Measurements from ENCODE around the gene RAB3C. TPM values are rescaled to one million over a fixed set of nuclear protein-coding genes. Genes with fewer than 3 reads are reported as not detected.

The RAB3C gene
- polyA plus RNA-seq, 1 donor (not counting 4 experiments of a cell fraction or from before 2014, with no cell fraction given), result not detected

DNA sequence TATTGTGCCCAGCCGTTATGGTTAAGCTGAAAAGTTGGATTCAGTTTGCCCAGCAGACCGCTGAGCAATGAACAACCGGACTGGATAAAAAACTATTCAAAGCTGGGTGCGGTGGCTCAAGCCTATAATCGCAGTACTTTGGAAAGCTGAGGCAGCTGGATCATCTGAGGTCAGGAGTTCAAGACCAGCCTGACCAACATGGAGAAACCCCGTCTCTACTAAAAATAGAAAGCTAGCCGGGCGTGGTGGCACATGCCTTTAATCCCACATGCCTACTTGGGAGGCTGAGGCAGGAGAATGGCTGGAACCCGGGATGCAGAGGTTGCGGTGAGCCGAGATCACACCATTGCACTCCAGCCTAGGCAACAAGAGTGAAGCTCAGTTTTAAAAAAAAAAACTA lies 318.4 kb downstream of the RAB3C start:
- no peaks in the 10 kb centered on the region for H4K20me1 ChIP-seq (ENCODE audit: control insufficient read depth, extremely low read depth, insufficient read depth, low read length)
- no peak overlapping the region for H2AFZ ChIP-seq (ENCODE audit: control insufficient read depth, low read length)
- H3K9me1 ChIP-seq (ENCODE audit: control insufficient read depth, extremely low read depth, insufficient read depth, low read length), result no peaks in the 10 kb centered on the region
- DNase-seq (ENCODE audit: low read depth, low spot score), result no peak
- H3K4me1 ChIP-seq (ENCODE audit: control insufficient read depth, extremely low read depth, insufficient read depth, low read length), result no peaks in the 10 kb centered on the region
- H3K36me3 ChIP-seq (ENCODE audit: control insufficient read depth in 2 of 2, extremely low read depth in 1 of 2, insufficient read depth in 2 of 2, low read length in 2 of 2), result no peaks in the 10 kb centered on the region
- no peak for FAIRE-seq
- no peaks in the 10 kb centered on the region for H3K27me3 ChIP-seq (ENCODE audit: control insufficient read depth, extremely low read depth, insufficient read depth, low read length)
- H3K9ac ChIP-seq (ENCODE audit: control insufficient read depth, extremely low read depth, insufficient read depth, low read length), result no peak overlapping the region
- TF ChIP-seq, protein P1, sequence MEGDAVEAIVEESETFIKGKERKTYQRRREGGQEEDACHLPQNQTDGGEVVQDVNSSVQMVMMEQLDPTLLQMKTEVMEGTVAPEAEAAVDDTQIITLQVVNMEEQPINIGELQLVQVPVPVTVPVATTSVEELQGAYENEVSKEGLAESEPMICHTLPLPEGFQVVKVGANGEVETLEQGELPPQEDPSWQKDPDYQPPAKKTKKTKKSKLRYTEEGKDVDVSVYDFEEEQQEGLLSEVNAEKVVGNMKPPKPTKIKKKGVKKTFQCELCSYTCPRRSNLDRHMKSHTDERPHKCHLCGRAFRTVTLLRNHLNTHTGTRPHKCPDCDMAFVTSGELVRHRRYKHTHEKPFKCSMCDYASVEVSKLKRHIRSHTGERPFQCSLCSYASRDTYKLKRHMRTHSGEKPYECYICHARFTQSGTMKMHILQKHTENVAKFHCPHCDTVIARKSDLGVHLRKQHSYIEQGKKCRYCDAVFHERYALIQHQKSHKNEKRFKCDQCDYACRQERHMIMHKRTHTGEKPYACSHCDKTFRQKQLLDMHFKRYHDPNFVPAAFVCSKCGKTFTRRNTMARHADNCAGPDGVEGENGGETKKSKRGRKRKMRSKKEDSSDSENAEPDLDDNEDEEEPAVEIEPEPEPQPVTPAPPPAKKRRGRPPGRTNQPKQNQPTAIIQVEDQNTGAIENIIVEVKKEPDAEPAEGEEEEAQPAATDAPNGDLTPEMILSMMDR (optimal IDR thresholded peaks at IDR 0.05 in 1 of 3, IDR thresholded peaks at IDR 0.05 in 1 of 3, conservative IDR thresholded peaks at IDR 0.05 in 1 of 3; ENCODE audit: extremely low read depth in 1 of 3, insufficient read depth in 2 of 3, low read length in 3 of 3), result no peak
- no peak for TF ChIP-seq EZH2 (IDR thresholded peaks at IDR 0.05; ENCODE audit: low read length)
- no peak overlapping the region for H3K4me3 ChIP-seq (ENCODE audit: control insufficient read depth in 2 of 3, extremely low read depth in 1 of 3, insufficient read depth in 2 of 3, low read depth in 1 of 3, low read length in 3 of 3)
- H3K27ac ChIP-seq (ENCODE audit: control insufficient read depth, insufficient read depth, low read length), result no peak overlapping the region
- dilution Hi-C loops (cut with MboI; ENCODE audit: extremely low pct_ligation_motif_present, low sequenced_read_pairs), result no loop called here
- H3K79me2 ChIP-seq (ENCODE audit: control insufficient read depth, insufficient read depth, low read length), result no peaks in the 10 kb centered on the region
- H3K9me3 ChIP-seq (ENCODE audit: control insufficient read depth, low read depth, low read length), result no peaks in the 10 kb centered on the region
- H3K4me2 ChIP-seq (ENCODE audit: control insufficient read depth, extremely low read depth, insufficient read depth, low read depth, low read length), result no peak overlapping the region

DNA sequence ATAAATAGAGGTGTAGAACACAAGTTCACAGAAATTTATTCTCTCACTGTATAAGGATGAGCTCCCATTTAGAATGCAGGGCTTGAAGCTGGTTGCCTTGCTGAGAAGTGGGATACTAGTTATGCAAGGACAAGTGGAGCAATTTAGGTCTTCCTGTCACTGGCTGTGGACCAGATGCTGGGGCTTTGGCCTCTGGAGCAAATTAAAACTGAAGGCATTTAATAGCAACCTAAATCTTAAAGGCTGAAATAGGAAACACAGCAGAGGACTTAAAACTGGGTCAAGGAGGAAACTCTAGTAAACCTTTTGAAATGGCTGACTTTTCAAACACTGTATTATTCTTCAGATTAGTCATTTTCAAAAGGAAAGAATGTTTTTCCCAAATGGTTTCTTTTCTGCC lies 319.4 kb downstream of the RAB3C start:
- no peak for TF ChIP-seq EZH2 (IDR thresholded peaks at IDR 0.05; ENCODE audit: low read length)
- TF ChIP-seq, protein P1 (optimal IDR thresholded peaks at IDR 0.05 in 1 of 3, IDR thresholded peaks at IDR 0.05 in 1 of 3, conservative IDR thresholded peaks at IDR 0.05 in 1 of 3; ENCODE audit: extremely low read depth in 1 of 3, insufficient read depth in 2 of 3, low read length in 3 of 3), result no peak
- no peak overlapping the region for H3K27ac ChIP-seq (ENCODE audit: control insufficient read depth, insufficient read depth, low read length)
- FAIRE-seq, result no peak
- DNase-seq (ENCODE audit: low read depth, low spot score), result no peak
- no peaks in the 10 kb centered on the region for H3K79me2 ChIP-seq (ENCODE audit: control insufficient read depth, insufficient read depth, low read length)
- no peak overlapping the region for H3K4me3 ChIP-seq (ENCODE audit: control insufficient read depth in 2 of 3, extremely low read depth in 1 of 3, insufficient read depth in 2 of 3, low read depth in 1 of 3, low read length in 3 of 3)
- dilution Hi-C loops (cut with MboI; ENCODE audit: extremely low pct_ligation_motif_present, low sequenced_read_pairs), result no loop called here
- no peaks in the 10 kb centered on the region for H3K27me3 ChIP-seq (ENCODE audit: control insufficient read depth, extremely low read depth, insufficient read depth, low read length)
- no peak overlapping the region for H3K4me2 ChIP-seq (ENCODE audit: control insufficient read depth, extremely low read depth, insufficient read depth, low read depth, low read length)
- H3K9me1 ChIP-seq (ENCODE audit: control insufficient read depth, extremely low read depth, insufficient read depth, low read length), result no peaks in the 10 kb centered on the region
- H3K4me1 ChIP-seq (ENCODE audit: control insufficient read depth, extremely low read depth, insufficient read depth, low read length), result no peaks in the 10 kb centered on the region
- no peaks in the 10 kb centered on the region for H4K20me1 ChIP-seq (ENCODE audit: control insufficient read depth, extremely low read depth, insufficient read depth, low read length)
- no peak overlapping the region for H3K9ac ChIP-seq (ENCODE audit: control insufficient read depth, extremely low read depth, insufficient read depth, low read length)
- H2AFZ ChIP-seq (ENCODE audit: control insufficient read depth, low read length), result no peak overlapping the region
- H3K9me3 ChIP-seq (ENCODE audit: control insufficient read depth, low read depth, low read length), result no peaks in the 10 kb centered on the region
- no peaks in the 10 kb centered on the region for H3K36me3 ChIP-seq (ENCODE audit: control insufficient read depth in 2 of 2, extremely low read depth in 1 of 2, insufficient read depth in 2 of 2, low read length in 2 of 2)
